Vagina (tissue), 2 donors: ENCODE data around the gene UBA7.

Experiments used
- CTCF ChIP-seq, 3 experiments: fragments of 450-650 bp in 2 of 3; fragments of 200-600 bp in 1 of 3; sonication (generic) in 1 of 3; IDR thresholded peaks; one replicate each; pipeline ENCODE4 v1.5.1; 2017 to 2019; ENCODE audit warnings: antibody characterized with exemption in 3 of 3, mild to moderate bottlenecking in 2 of 3, moderate library complexity in 2 of 3
- POLR2A ChIP-seq, 2 donors: fragments of 450-650 bp; IDR thresholded peaks; one replicate each; pipeline ENCODE4 v1.6.1; 2017; ENCODE audit warnings: antibody characterized with exemption in 2 of 2, mild to moderate bottlenecking in 2 of 2, moderate library complexity in 2 of 2

- TF ChIP-seq POLR2A (IDR thresholded peaks at IDR 0.05) (no peak), CTCF (IDR thresholded peaks at IDR 0.05) (no peak)
These were observed 30.9 kb upstream of the UBA7 start for GRCh38 chr3:49844464-49845183.
